Right lobe of liver (tissue), 6 donors: ENCODE data around the gene SUSD1. TPM values are rescaled to one million over a fixed set of nuclear protein-coding genes. Genes with fewer than 3 reads are reported as not detected.
A peak's percentile ranks its signal among the peaks of the same experiment; 100 is the strongest.

Source experiments
- ATAC-seq, 4 donors: fragments of 200-7000 bp; cut with Tn5 transposase; one replicate each; pipeline ENCODE4 v1.9.1; 2020; ENCODE audit warnings: mild to moderate bottlenecking in 4 of 4, moderate library complexity in 4 of 4
- DNase-seq, 3 donors: peaks; one replicate each; pipeline ENCODE4 v3.0.0-alpha.2; 2020
- H3K27ac ChIP-seq, 3 donors: fragments of 200-600 bp; one replicate each; pipeline ENCODE4 v1.8.0; 2022
- H3K27me3 ChIP-seq, 2 donors: fragments of 200-600 bp; one replicate each; pipeline ENCODE4 v1.8.0; 2022
- H3K36me3 ChIP-seq, 4 donors: fragments of 200-600 bp; sonication (generic) in 1 of 4; one replicate each; pipeline versions ENCODE4 v1.5.1 to v1.8.0; 2017 to 2022; ENCODE audit warnings: control low read depth in 1 of 4
- H3K4me1 ChIP-seq, 4 donors: fragments of 200-600 bp; sonication (generic) in 1 of 4; one replicate each; pipeline versions ENCODE4 v1.5.1 to v1.8.0; 2017 to 2022; ENCODE audit warnings: control low read depth in 1 of 4
- H3K4me3 ChIP-seq, 3 donors: fragments of 200-600 bp; one replicate each; pipeline ENCODE4 v1.8.0; 2022
- H3K9me3 ChIP-seq, 4 donors: fragments of 200-600 bp; sonication (generic) in 1 of 4; one replicate each; pipeline versions ENCODE4 v1.5.1 to v1.8.0; 2017 to 2022; ENCODE audit warnings: control low read depth in 1 of 4
- CTCF ChIP-seq, 4 donors: fragments of 200-600 bp in 3 of 4; fragments of 450-650 bp in 1 of 4; IDR thresholded peaks; one replicate each; pipeline versions ENCODE4 v1.5.1 to v1.8.0; 2016 to 2022; ENCODE audit warnings: antibody characterized with exemption in 4 of 4, mild to moderate bottlenecking in 2 of 4
- POLR2A ChIP-seq: fragments of 450-650 bp; IDR thresholded peaks from one replicate; pipeline ENCODE4 v1.6.1; 2017; ENCODE audit warnings: antibody characterized with exemption, mild to moderate bottlenecking
- WGBS: methylation state at CpG from one replicate; pipeline ENCODE4 v1.1.6; 2018; ENCODE audit warnings: low coverage, low lambda C conversion rate; ENCODE audit not compliant: insufficient coverage; ENCODE audit errors: missing lambda C conversion rate; 5-methylcytosine and 5-hydroxymethylcytosine counted together
- intact Hi-C, 2 donors: fragments of 100-400 bp; cut with DNase I; formaldehyde crosslinking; loops; one replicate each; pipeline versions ENCODE4 v1.11.2 to v1.14.1; 2022
- total RNA-seq, 6 experiments: library from RNA; depleted of rRNA in 2 of 6; stranded (reverse); fragments of >200 nt in 2 of 6; fragmentation: NEBNext Ultra II Directional in 3 of 6; extraction: Animal tissue kit (Norgen Biotek cat#: 25700) in 3 of 6; gene quantifications; one replicate each; pipeline versions ENCODE4 v1.1.0 to v1.2.4, GENCODE V29; 2016 to 2023
- donor health status: DM: no; HTN: yes; CAD: no.
- donor health status: DM: no; HTN: no; CAD: no.
- donor health status: DM: no; HTN: no; CAD: no.
- donor health status: DM: no; HTN: yes; CAD: no.
- donor health status: DM: no; HTN: yes; CAD: no.

SUSD1 gene
- total RNA-seq, 6 experiments from 2014 or later, result 2.7 to 7.2 (median 3.9) TPM

GRCh38 chr9:112028242-112029221 is 146.6 kb downstream of the SUSD1 start:
- no peak for DNase-seq
- ATAC-seq, result no peak
- Histone ChIP-seq H3K27ac (no peak overlapping the region), H3K9me3 (no peaks in the 10 kb centered on the region), H3K4me3 (no peak overlapping the region), H3K36me3 (no peaks in the 10 kb centered on the region), H3K4me1 (peaks cover 0 to 34% (median 7%) of the 10 kb centered on the region in 4 donors), H3K27me3 (no peaks in the 10 kb centered on the region)
- TF ChIP-seq CTCF (IDR thresholded peaks at IDR 0.05) (no peak), POLR2A (no peak)
- 73% methylated on average over 11 of the region's 13 CpGs for WGBS
- intact Hi-C loops, result no loop called here

GRCh38 chr9:112025850-112026249 is 149.2 kb downstream of the SUSD1 start:
- WGBS, result 33% methylated on average over 3 of the region's 3 CpGs
- Histone ChIP-seq H3K36me3 (no peaks in the 10 kb centered on the region), H3K9me3 (no peaks in the 10 kb centered on the region), H3K27me3 (no peaks in the 10 kb centered on the region), H3K4me1 (peaks cover 0 to 30% (median 9%) of the 10 kb centered on the region in 4 donors), H3K27ac (peak overlapping the region in 1 of 3 donors; percentile 17), H3K4me3 (no peak overlapping the region)
- ATAC-seq (peak; percentile 41 to 53 (median 44)), DNase-seq (no peak)
- TF ChIP-seq CTCF (IDR thresholded peaks at IDR 0.05) (no peak), POLR2A (no peak)
- intact Hi-C loops, result no loop called here

- peak overlapping the region; percentile 63 to 85 (median 63) for H3K27ac ChIP-seq
- no peak for DNase-seq
- no peaks in the 10 kb centered on the region for H3K36me3 ChIP-seq
- H3K4me3 ChIP-seq, result no peak overlapping the region
- TF ChIP-seq POLR2A (no peak), CTCF (IDR thresholded peaks at IDR 0.05) (no peak)
- 95% methylated on average over 2 of the region's 2 CpGs for WGBS
- H3K4me1 ChIP-seq, result peaks cover 0 to 23% (median 11%) of the 10 kb centered on the region in 4 donors
- H3K9me3 ChIP-seq, result no peaks in the 10 kb centered on the region
- no peaks in the 10 kb centered on the region for H3K27me3 ChIP-seq
- intact Hi-C loops, result no loop called here
- ATAC-seq, result peak in 2 of 4 donors; percentile 3 to 5
Measured at GRCh38 chr9:112021742-112022141, 153.4 kb downstream of the SUSD1 start.

- Histone ChIP-seq H3K27me3 (no peaks in the 10 kb centered on the region), H3K9me3 (no peaks in the 10 kb centered on the region), H3K36me3 (no peaks in the 10 kb centered on the region), H3K4me3 (no peak overlapping the region), H3K27ac (peak overlapping the region; percentile 63 to 85 (median 63)), H3K4me1 (peaks cover 0 to 23% (median 11%) of the 10 kb centered on the region in 4 donors)
- no peak for TF ChIP-seq CTCF (IDR thresholded peaks at IDR 0.05)
- TF ChIP-seq POLR2A, result no peak
- 23% methylated on average over 10 of the region's 12 CpGs for WGBS
- DNase-seq (no peak), ATAC-seq (peak; percentile 72 to 85 (median 80))
- intact Hi-C loops, result no loop called here
Measured at GRCh38 chr9:112020680-112021596, 154.2 kb downstream of the SUSD1 start.
